Nephron progenitor cell (in vitro differentiated cells): ENCODE data around the gene IFT52.
A peak's percentile ranks its signal among the peaks of the same experiment; 100 is the strongest.
"Not testable (repeated sequence)": the region's sequence is repeated elsewhere in the genome, so short reads cannot be mapped to it uniquely, and the experiment has no call there.

ENCODE experiments used
- DNase-seq: peaks from one replicate; pipeline ENCODE4 v3.0.0; 2021
- H3K27ac Mint-ChIP-seq: 2 replicates; pipeline ENCODE4 v1.8.0; 2021; ENCODE audit warnings: mild to moderate bottlenecking, moderate library complexity, mixed read lengths
- H3K27me3 Mint-ChIP-seq: 2 replicates; pipeline ENCODE4 v1.8.0; 2021; ENCODE audit warnings: mild to moderate bottlenecking, low read depth, mixed read lengths; ENCODE audit not compliant: poor library complexity
- H3K36me3 Mint-ChIP-seq: 2 replicates; pipeline ENCODE4 v1.8.0; 2021; ENCODE audit warnings: low read depth, mixed read lengths
- H3K4me1 Mint-ChIP-seq: 2 replicates; pipeline ENCODE4 v1.8.0; 2021; ENCODE audit warnings: mixed read lengths
- H3K4me3 Mint-ChIP-seq: 2 replicates; pipeline ENCODE4 v1.8.0; 2021; ENCODE audit warnings: mild to moderate bottlenecking, moderate library complexity, mixed read lengths
- H3K9me3 Mint-ChIP-seq: 2 replicates; pipeline ENCODE4 v1.8.0; 2021; ENCODE audit warnings: mild to moderate bottlenecking, moderate library complexity, mixed read lengths
- TF ChIP-seq, protein P1 (sequence below): fragments of 200-600 bp; sonication (generic); IDR thresholded peaks from 2 replicates; pipeline ENCODE4 v1.5.0; 2021; ENCODE audit warnings: antibody characterized with exemption

IFT52 gene

DNA sequence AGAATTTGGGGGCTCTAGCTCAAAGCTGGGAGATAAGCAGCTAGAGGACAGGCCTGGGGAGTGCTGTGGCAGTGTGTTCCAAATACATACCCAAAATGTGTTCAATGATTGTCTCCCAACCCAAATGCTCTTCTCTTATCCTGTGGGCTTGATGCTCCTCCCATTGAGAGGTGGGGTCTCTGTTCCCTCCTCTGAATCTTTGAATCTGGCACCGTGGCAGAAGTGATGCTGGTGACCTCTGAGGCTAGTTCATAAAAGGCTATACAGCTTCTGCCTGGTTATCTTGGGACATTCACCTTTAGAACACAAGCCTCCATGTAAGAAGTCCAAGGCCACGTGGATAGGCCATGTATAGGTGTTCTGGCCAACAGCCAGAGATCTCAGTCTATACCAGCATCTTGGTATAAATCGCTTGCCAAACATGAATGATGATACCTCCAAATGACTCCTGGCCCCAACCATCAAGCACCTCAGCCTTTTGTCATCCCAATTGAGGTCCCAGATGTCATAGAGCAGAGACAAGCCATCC lies 60.3 kb downstream of the IFT52 start:
- H3K4me3 Mint-ChIP-seq, result no peak overlapping the region
- H3K36me3 Mint-ChIP-seq, result peaks cover 12% of the 10 kb centered on the region
- TF ChIP-seq, protein P1, sequence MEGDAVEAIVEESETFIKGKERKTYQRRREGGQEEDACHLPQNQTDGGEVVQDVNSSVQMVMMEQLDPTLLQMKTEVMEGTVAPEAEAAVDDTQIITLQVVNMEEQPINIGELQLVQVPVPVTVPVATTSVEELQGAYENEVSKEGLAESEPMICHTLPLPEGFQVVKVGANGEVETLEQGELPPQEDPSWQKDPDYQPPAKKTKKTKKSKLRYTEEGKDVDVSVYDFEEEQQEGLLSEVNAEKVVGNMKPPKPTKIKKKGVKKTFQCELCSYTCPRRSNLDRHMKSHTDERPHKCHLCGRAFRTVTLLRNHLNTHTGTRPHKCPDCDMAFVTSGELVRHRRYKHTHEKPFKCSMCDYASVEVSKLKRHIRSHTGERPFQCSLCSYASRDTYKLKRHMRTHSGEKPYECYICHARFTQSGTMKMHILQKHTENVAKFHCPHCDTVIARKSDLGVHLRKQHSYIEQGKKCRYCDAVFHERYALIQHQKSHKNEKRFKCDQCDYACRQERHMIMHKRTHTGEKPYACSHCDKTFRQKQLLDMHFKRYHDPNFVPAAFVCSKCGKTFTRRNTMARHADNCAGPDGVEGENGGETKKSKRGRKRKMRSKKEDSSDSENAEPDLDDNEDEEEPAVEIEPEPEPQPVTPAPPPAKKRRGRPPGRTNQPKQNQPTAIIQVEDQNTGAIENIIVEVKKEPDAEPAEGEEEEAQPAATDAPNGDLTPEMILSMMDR, result no peak
- peaks cover under 1% of the 10 kb centered on the region for H3K4me1 Mint-ChIP-seq
- DNase-seq, result no peak
- H3K27ac Mint-ChIP-seq, result no peak overlapping the region
- H3K9me3 Mint-ChIP-seq, result no peaks in the 10 kb centered on the region
- H3K27me3 Mint-ChIP-seq, result peaks cover 4% of the 10 kb centered on the region

GRCh38 chr20:43651650-43652184 lies 61.0 kb downstream of the IFT52 start:
- H3K27me3 Mint-ChIP-seq, DNase-seq, H3K4me1 Mint-ChIP-seq, H3K36me3 Mint-ChIP-seq, H3K27ac Mint-ChIP-seq, H3K9me3 Mint-ChIP-seq, H3K4me3 Mint-ChIP-seq: not testable (repeated sequence)

GRCh38 chr20:43653966-43654365 lies 63.2 kb downstream of the IFT52 start:
- Mint-ChIP-seq H3K27me3 (no peaks in the 10 kb centered on the region), H3K9me3 (no peaks in the 10 kb centered on the region), H3K4me3 (no peak overlapping the region), H3K27ac (no peak overlapping the region), H3K4me1 (peaks cover 22% of the 10 kb centered on the region), H3K36me3 (no peaks in the 10 kb centered on the region)
- no peak for DNase-seq
- TF ChIP-seq, protein P1, result no peak

GRCh38 chr20:43655176-43655575 lies 64.4 kb downstream of the IFT52 start:
- not testable (repeated sequence) for H3K27me3 Mint-ChIP-seq, H3K9me3 Mint-ChIP-seq, H3K27ac Mint-ChIP-seq, DNase-seq, H3K4me3 Mint-ChIP-seq, H3K36me3 Mint-ChIP-seq
- H3K4me1 Mint-ChIP-seq, result peaks cover 22% of the 10 kb centered on the region

GRCh38 chr20:43655937-43656336 lies 65.2 kb downstream of the IFT52 start:
- Mint-ChIP-seq H3K27ac (no peak overlapping the region), H3K9me3 (no peaks in the 10 kb centered on the region), H3K27me3 (no peaks in the 10 kb centered on the region), H3K4me3 (peak overlapping the region; percentile 95), H3K36me3 (no peaks in the 10 kb centered on the region), H3K4me1 (peaks cover 22% of the 10 kb centered on the region)
- no peak for DNase-seq
- TF ChIP-seq, protein P1, result no peak

DNA sequence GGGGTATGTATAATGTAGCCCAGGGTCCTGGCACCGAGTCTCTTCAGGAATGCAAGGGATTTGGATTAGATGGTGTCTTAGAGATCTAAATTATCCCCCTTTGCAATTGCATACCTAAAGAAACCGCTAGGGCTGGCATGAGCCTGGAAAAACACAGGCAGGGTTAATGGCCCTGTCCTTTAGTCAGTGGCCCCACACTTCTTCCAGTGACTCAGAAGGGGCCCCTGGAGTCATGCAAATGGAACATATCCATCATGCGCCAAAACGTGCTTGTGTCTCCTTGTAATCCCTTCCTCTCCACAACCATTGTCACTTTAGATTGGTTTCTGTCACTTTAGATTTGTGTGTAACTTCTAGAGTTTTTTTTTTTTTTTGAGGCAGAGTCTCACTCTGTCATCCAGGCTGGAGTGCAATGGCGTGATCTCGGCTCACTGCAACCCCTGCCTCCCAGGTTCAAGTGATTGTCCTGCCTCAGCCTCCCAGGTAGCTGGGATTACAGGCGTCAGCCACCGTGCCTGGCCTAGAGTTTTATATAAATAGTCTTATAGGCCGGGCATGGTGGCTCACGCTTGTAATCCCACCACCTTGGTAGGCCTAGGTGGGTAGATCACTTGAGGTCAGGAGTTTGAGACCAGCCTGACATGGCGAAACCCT lies 67.5 kb downstream of the IFT52 start:
- TF ChIP-seq, protein P1, result no peak
- DNase-seq, result no peak
- H3K4me1 Mint-ChIP-seq, result peaks cover 22% of the 10 kb centered on the region
- H3K9me3 Mint-ChIP-seq, result no peaks in the 10 kb centered on the region
- H3K27me3 Mint-ChIP-seq, result no peaks in the 10 kb centered on the region
- H3K27ac Mint-ChIP-seq, result peak overlapping the region; percentile 97
- H3K36me3 Mint-ChIP-seq, result no peaks in the 10 kb centered on the region
- H3K4me3 Mint-ChIP-seq, result peak overlapping the region; percentile 95
